HG03175 (cell line): ENCODE results near the gene GLMP.

Experiments used
- ATAC-seq: cut with Tn5 transposase; IDR thresholded peaks from one replicate; pipeline ENCODE4 v1.9.1; 2021; ENCODE audit warnings: mild to moderate bottlenecking, moderate library complexity; ENCODE audit not compliant: unreplicated experiment

GLMP gene

DNA sequence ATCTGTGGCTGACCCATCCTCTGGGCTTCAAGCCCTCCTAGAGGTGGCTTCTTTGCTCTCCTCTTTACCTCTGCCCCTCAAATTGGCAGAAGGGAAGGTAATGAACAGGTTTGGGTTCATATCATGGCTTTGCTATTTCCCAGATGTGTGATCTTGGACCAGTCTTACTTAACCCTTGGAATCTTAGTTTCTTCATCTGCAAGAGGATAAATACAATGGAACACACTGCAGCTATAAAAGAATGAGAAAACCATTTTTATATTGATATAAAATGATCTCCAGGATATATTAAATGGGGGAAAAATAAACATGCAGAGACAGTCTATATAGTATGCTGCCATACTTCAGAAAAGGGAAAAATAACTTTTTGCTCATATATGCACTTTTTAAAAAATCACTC, 5.6 kb downstream of the GLMP start:
- ATAC-seq = no peak

- no peak for ATAC-seq
These were observed 9.4 kb downstream of the GLMP start for GRCh38 chr1:156286061-156286460.

DNA sequence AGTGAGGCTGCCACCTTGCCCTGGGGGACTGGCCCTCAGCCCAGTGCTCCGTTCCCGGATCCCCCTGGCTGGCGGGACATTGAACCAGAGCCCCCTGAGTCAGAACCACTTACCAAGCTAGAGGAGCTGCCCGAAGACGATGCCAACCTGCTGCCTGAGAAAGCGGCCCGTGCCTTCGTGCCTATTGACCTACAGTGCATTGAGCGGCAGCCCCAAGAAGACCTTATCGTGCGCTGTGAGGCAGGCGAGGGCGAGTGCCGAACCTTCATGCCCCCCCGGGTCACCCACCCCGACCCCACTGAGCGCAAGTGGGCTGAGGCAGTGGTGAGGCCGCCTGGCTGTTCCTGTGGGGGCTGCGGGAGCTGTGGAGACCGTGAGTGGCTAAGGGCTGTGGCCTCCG, 10.0 kb downstream of the GLMP start:
- no peak for ATAC-seq

- ATAC-seq = no peak
These were observed 10.7 kb downstream of the GLMP start for GRCh38 chr1:156284757-156285156.

DNA sequence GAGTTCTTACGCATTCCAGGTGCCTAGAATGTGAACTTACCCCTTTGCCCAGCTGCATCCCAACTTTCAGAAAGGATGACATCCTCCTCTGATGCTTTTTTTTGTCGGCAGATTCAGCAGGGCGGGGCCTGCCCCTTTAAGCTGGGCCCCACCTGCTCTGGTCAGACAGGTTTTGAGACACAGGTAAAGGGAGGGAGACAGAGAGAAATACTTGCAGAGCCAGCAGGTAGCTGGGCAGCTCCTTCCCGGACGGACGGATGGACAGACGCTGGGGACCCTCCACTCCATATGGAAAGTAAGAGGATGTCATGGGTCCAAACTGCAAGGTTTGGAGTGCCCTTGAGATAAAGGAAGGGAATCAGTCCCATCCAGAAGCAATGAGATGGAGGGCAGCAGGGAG, 11.4 kb downstream of the GLMP start, which contains the start of gene TMEM79:
TSS of gene TMEM79 (plus strand) at position 214 of the 400 bp plus-strand sequence. CDS start 902 bp downstream, outside the sequence.
- no peak for ATAC-seq

- ATAC-seq = no peak
These were observed 12.0 kb downstream of the GLMP start for GRCh38 chr1:156283521-156283920.

DNA sequence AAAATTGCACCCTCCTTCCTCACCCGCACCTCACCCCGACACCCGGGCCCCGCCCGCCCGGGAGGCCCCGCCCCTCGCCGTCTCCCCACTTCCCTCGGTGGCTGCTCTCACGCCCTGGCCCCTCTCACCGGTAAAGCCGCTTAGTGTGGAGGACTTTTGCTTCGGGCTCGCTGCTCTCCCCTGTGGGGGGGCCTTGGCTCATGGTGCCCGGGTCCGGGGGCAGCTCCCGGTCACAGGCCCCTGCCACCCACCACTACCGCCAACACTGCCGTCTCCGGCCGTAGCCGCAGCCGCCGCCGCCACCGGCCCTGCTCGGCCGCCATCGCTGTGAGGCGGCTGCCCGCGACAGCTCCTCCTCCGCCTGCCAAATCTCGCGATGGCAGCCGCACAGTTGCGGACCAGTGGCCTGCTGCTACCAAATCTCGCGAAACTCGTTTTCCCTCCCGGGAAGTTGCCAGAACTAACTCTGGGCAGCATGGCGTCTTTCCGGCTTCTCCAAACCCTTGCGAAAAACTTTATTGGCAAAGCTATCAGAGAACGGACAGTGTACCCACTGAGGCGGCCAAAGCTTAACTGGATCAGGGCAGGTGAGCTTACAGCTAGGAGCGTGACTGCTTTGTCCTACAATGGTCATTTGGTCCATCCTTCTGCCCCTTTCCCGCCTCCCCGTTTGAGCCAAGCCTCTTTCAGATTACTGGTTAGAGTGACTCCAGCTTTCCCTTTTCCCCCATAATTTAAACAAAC, 12.8 kb downstream of the GLMP start, which contains the start of gene SMG5:
TSS of gene SMG5 (minus strand) at position 347 of the 744 bp plus-strand sequence. CDS start at position 202, 145 bp downstream.
- ATAC-seq = peak; percentile 84

- ATAC-seq = no peak
These were observed 13.6 kb downstream of the GLMP start for GRCh38 chr1:156281693-156282478.

DNA sequence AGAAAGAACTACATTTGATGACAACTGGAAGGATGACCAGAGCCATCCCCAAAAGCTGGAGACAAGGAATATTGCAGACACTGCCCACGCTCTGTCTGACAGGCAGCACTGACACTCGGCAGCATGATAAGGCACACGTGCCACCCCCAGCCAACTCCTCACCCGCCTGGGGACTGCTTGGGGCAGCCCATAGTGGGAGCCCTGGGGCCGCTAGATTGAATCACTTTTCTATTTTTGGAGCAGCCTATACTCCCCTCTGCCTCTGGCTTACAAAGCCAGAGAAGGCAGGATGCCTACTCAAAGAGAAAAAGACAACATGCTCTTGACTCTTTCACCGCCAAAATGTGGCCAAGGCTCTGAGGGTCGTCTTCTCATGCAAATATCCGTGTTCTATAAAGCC, 14.2 kb downstream of the GLMP start:
- peak; percentile 50 for ATAC-seq

GRCh38 chr1:156279837-156280236, 15.6 kb downstream of the GLMP start:
- ATAC-seq = no peak

DNA sequence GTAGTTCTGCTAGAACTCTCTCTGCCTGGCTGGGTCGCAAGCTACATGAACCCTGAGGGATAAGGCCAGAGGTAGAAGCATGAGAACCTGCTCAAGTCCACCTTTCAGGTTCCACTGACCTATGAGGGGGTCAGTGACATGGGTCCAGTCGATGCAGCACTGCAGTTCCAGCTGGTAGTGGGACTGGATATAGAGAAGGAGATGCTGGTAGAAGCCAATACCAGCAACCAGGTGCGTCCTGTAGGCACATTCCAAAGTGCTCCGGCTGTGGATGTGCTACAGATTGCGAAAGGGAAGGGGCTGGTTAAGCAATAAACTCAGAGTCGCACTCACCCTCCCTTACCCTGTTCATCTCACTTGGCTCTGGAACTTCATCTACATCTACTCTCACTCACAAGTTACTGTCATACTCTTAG, 18.5 kb downstream of the GLMP start:
- no peak for ATAC-seq

DNA sequence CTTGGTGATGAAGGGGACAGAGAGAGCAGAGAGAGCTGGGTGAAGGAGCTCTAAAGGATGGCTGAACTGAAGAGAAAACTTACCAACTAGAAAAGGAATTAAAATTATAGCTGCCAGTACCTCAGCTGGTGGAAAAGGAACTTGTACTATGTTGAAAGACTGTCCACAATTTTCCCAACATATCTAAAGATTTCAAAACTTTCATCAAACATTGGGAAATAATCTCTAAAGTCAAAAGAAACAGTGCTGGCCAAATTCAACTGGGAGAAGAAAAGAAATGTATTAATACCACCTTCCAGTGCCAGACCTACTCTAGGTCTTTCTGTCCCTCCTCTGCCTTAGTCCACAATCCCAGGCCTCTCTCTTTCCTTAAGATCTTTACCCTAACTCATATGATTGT, 18.9 kb downstream of the GLMP start:
- no peak for ATAC-seq

- no peak for ATAC-seq
These were observed 25.2 kb downstream of the GLMP start for GRCh38 chr1:156270314-156270713.

GRCh38 chr1:156268336-156268735, 27.1 kb downstream of the GLMP start:
- no peak for ATAC-seq

DNA sequence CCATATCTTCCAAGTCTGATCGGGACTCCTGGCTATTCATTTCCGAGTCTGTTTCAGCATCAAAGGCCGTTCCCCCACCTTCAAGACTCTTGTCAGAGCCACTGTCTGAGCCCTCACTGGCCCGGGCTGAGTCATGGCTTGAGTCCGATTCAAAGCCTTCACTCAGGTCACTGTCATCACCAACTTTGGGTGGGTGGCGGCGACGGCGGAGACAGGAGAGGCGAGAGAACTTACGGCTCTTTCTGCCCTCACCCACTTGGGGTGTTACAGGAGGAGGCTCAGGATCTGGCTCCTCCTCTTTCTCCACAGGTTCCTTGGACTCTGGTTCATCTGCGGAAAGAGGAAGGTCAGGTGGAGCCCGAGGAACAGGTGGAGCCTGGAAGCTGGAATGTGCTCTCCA, 29.4 kb downstream of the GLMP start:
- no peak for ATAC-seq

- no peak for ATAC-seq
These were observed 32.2 kb downstream of the GLMP start for GRCh38 chr1:156263288-156263655.

- ATAC-seq = no peak
These were observed 32.8 kb downstream of the GLMP start for GRCh38 chr1:156262461-156263287.

DNA sequence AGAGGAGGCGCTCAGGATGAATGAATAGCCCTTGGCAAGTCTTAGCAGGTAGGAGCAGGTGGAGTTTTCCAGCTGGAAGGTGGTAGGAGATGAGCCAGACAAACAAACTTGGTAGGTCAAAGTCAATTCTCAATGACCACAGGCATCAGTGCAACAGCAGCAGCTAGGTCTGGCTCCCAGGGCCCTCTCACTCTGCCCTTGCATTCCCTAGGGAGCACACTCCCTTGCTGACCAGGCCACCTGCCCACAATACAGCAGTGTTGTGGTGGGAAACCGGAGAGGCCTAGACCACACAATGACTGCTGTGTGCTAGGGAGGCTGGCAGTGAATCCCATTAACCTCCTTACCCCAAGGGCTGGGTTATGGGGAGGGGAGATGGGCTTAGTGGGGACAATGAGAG, 34.6 kb downstream of the GLMP start:
- ATAC-seq = no peak

GRCh38 chr1:156259805-156260204, 35.7 kb downstream of the GLMP start:
- ATAC-seq = no peak

- ATAC-seq = no peak
These were observed 36.6 kb downstream of the GLMP start for GRCh38 chr1:156258859-156259258.

DNA sequence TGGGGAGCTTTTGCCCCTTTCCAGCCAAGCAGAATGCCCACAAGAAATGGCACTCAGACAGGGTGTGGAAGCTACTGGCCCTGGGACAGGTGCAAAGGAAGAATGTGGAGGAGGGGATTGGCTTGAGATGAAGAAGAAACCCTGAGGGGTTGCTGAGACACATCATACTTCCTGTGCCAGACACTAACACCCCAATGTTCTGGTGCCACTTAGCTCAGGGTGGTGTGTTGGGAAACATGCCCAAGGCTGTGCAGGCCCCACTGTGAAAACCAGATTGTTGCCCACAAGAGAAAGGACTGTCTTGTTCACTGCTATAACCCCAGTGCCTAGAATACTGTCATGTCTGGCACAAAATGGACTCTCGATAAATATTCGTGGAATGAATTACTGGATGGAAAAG, 37.8 kb downstream of the GLMP start:
- no peak for ATAC-seq
